Raji (cell line): ENCODE data around the gene GLB1L2.

Source experiments
- POLR2A ChIP-seq: IDR thresholded peaks from 2 replicates; pipeline ENCODE4 v1.6.1; 2011; ENCODE audit warnings: low read depth, low read length, control low read depth; ENCODE audit not compliant: insufficient read depth

The GLB1L2 gene

DNA sequence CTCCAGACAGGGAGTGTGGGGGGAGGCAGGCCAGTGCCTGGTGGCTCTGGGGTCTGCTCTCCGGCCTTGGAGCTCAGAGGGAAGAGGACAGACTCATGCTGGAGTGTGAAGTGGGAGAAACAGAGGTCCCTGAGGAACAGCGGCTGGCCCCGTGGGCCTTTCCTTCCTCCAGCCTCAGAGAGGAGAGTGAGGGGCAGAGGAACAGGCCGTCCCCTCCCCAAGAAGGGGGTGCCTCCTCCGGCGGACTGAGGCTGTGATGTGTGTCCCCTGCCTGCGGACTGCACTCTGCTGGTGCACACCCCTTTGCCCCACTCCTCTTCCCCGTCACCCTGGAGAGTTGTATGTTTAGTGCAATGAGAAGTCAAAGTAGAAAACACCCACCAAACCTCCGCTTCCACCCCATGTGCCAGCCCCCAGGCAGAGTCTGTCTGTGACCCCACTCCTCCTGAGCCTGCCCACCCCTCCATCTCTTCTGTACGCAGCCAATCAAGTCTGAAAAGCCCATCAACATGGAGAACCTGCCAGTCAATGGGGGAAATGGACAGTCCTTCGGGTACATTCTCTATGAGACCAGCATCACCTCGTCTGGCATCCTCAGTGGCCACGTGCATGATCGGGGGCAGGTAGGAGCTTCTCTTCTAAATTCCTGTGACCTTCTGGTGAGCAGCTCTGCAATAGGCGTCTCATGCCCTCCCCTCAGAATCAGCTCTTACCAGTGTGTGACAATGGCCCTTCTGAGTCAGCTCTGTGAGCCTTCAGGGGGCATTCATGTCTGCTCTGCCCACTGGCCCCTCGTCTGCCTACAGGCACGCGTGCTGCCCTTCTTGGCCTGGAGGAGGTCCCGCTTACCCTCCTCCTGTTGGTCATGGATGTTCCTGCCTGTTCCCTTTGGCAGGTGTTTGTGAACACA lies 39.0 kb downstream of the GLB1L2 start:
- no peak for TF ChIP-seq POLR2A

DNA sequence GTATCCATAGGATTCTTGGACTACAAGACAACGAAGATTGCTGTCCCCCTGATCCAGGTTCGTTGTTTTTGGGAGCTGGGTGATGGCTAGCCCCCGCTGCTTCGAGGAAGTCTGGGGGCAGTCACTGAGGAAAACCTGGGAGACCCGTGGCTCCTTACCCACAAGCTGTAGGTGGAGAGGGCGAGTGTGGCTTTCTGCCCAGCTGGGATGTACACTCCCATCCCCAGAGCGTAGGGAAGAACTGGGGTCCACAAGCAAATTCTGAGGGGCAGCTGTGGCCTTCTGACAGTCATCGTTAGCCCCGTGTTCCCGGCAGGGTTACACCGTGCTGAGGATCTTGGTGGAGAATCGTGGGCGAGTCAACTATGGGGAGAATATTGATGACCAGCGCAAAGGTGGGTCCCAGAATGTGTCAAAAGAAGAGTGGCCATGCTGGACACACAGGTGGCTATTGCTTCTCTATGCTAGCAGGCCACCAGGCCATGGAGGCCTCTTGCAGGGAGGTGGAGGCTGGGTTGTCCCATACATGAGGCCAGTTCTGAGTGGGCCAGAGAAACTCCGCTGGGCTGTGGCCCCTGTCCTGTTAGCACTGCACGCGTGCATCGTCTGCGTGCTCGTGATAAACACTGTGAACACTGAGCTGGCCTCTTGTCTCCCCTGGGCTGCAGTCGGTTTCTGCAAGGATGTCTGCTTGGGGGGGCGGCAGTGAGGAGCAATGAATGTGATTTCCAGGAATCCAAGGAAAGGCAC lies 39.8 kb downstream of the GLB1L2 start:
- no peak for TF ChIP-seq POLR2A

DNA sequence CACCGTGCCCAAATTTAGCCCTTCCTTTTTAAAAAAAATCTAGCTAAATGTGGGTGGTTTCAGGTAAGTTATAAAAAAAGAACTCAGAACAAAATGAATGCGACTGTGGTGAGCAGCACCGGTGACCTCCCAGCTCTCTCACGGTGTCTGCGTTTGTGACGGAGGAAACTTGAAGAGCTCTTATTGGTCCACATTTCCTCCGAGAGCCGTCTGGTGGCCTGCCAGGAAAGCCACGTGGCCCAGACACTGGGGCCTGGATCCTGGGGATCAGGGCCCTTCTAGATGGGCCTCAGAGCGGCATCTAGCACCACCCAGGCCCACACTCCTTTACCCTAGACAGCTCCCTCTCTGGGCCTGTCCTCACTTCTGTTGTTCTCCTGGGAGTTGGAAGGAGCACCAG lies 40.7 kb downstream of the GLB1L2 start:
- TF ChIP-seq POLR2A, result no peak

DNA sequence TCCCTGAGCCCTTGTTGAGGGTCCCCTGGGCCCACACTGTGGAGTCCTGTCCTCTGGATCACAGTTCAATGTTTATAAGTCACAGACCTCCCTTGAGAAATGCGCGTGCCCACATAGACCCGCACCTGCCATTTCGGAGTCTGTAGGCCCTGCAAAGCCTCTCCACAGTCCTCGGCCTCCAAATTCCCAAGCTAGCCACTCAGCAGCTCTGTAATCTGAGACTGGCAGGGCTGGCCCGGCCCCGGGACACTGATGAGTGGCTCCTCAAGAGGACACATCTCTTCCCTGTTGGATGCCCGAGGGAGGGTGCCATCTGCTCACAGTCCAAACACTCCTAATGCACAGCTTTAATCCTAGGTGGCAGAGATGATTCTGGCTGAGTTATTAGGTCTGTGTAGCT lies 41.2 kb downstream of the GLB1L2 start:
- TF ChIP-seq POLR2A, result no peak

DNA sequence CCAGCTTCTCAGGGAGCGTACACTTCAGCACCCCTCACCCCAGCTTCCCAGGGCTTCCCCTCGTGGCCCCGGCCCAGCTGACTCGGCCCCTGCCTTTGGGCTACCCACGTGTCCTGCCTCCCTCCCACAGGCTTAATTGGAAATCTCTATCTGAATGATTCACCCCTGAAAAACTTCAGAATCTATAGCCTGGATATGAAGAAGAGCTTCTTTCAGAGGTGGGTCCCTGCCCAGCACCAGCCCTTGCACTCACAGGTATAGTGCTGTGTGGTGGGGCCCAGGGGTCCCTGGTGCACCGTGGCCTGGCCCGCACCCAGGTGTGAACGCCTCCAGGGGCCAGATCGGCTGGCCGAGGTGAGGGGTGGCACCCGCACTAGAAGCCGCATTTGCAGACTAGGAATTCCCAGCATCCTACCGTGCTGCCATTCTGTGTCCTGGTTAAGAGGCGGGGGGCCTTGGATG lies 41.8 kb downstream of the GLB1L2 start:
- no peak for TF ChIP-seq POLR2A

DNA sequence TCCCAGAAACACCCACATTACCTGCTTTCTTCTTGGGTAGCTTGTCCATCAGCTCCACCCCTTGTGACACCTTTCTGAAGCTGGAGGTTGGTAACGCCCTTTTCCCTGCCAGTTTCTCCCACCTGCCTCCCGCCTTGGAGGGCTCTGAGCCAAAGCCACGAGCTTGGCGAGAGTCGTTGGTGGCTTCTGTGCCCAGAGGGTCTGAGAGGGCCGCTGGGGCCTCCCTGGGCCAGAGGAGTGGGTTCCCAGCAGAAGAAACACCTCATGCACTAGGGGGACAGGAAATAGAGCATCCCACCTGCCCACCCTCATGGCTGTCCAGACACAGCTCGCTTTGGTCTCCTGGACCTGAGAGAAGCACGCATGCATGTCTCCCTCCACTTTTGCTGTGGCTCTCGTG lies 42.4 kb downstream of the GLB1L2 start:
- TF ChIP-seq POLR2A, result no peak

DNA sequence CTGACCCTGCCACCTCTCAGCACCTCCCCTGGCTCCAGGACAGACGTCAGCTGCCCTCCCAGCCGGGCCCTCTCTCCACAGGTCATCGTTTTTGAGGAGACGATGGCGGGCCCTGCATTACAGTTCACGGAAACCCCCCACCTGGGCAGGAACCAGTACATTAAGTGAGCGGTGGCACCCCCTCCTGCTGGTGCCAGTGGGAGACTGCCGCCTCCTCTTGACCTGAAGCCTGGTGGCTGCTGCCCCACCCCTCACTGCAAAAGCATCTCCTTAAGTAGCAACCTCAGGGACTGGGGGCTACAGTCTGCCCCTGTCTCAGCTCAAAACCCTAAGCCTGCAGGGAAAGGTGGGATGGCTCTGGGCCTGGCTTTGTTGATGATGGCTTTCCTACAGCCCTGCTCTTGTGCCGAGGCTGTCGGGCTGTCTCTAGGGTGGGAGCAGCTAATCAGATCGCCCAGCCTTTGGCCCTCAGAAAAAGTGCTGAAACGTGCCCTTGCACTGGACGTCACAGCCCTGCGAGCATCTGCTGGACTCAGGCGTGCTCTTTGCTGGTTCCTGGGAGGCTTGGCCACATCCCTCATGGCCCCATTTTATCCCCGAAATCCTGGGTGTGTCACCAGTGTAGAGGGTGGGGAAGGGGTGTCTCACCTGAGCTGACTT lies 43.2 kb downstream of the GLB1L2 start:
- TF ChIP-seq POLR2A, result no peak

DNA sequence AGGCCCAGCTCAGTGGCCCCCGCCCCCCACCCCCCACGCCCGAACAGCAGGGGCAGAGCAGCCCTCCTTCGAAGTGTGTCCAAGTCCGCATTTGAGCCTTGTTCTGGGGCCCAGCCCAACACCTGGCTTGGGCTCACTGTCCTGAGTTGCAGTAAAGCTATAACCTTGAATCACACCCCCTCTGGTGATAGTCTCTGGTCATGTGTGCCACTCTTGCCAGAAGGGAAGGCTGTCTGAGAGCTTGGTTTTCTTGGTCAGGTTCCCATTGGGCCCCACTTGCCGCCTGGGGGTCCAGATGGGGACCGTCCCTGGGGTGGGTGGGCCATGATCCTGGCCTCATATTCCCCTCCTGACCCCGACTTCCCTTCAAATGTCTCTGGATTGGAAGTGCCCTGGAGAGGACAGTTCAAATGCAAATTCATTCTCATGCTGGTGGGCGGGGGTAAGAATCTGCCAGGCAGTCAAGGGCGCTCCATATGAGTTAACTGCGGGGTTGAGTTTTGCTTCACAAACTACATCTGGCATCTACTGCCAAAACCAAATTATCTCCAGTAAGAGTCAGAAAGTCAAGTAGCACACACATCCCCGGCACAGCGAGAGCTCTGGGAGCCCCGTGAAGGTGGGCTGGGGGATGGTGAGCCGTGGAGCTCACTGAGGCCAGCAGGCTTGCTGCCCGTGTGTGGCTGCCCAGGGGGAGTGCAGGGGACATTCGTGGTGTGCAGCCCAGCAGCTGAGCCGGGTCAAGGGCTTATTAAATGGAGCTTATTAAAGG lies 44.5 kb downstream of the GLB1L2 start:
- TF ChIP-seq POLR2A, result no peak

DNA sequence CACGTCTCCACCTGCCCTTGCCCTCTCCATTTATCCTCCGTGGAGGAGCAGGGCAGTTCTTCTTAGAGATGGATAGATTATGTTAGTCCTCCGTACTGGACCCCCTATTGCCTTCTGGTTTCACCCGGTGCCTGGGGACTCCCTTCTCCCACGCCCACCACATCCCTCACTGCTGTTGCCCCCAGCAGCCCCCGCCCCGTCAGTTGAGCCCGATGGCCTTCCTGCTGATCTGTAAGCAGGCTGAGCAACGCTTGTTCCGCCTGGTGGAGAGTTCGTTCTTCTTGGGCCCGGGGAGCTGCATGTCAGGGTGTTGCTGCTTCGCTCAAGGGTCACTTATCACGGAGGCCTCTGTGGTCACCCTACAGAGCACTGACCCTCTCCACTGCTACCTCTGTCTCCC lies 46.1 kb downstream of the GLB1L2 start:
- no peak for TF ChIP-seq POLR2A

DNA sequence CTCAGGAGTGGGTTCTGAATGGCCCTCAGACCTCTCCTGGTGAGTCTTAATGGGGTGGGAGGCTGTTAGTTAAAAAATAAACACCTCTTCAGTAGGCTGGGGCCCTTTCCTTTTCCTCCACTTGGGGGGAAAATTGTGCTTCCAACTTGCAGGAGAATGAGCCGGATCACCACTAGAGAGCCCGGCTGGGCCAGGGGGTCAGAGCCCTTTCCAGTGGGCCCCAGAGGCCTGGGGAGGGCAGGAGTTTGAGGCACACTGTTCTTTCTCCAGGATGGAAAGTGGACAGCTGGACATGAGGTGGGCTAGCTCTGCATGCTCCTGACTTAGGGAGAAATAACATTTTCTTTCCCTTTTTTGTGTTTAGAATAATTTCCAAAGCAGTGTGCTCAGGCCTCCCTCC lies 47.5 kb downstream of the GLB1L2 start:
- TF ChIP-seq POLR2A, result no peak

DNA sequence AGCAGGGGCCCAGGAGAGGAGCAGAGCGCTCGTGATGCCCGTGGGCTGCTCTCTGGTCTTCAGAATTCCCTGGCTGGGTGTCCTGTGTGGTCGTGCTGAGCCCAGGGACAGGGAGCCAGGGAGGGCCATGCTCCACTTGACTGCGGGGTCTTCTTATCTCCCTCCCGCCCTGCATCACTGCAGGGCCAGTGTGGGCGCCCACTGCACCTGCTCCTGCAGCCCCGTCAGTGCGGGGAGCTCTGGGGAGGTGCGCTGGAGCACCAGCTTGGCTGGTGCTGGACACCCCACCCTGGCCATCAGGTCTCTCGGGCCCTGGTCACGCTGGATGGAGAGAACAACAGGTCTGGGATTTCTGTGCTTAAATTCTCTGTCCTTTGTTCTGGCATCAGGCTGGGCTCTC lies 48.4 kb downstream of the GLB1L2 start:
- no peak for TF ChIP-seq POLR2A

DNA sequence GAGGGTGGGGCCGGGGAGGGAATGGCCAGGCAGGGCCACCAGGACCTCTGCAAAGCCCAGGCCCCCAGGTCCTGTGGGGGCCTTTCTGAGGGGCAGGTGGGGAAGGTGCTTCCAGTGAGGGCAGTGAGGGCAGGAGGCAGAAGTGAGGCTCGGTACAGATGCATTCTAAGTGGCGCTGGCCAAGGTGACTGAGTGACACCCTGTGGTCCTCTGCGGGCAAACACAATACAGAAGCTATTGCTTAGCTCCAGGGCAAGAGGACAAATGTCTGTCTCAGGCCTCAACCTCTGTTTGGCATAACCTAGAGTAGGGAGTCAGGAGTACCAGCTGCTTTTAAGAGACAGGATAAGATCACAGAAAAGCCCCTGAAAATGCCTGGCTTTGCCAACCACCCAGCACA lies 49.0 kb downstream of the GLB1L2 start:
- TF ChIP-seq POLR2A, result no peak

DNA sequence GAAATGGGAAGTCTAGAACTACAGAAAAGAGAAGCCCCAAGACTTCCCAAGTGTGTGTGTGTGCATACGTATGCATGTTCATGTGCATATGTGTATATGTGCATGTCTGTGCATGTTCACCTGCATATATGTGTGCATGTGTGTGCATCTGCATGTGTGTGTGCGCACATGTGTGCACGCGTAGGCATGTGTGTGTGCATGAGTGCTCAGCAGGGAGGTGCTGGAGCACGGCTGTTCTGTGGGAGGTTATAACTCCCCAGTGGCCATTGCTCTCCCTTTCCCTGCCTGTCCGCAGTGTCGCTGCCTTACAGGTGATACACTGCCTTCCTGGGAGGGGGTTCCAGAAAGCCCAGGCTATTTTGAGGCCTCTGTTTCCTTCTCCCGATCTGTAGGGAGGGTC lies 50.5 kb downstream of the GLB1L2 start:
- TF ChIP-seq POLR2A, result no peak

DNA sequence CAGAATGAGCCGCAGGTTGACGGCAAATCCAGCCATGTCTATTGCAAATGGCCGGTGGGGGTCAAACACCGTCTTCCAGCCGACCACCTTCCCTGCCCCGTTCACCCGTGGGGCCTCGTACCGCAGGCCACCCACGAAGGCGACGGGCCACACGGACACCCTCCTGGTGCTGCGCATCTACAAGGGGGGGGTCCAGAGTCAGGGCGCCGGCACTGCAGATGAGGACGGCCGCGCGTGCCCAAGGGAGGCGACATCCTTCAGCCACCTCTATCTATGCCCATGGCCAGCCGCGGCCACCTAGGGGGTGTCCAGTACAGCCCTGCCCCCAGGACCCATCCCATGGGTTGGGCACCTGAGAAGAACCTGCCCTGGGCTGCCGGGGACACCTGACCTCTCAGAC lies 51.0 kb downstream of the GLB1L2 start:
- no peak for TF ChIP-seq POLR2A

DNA sequence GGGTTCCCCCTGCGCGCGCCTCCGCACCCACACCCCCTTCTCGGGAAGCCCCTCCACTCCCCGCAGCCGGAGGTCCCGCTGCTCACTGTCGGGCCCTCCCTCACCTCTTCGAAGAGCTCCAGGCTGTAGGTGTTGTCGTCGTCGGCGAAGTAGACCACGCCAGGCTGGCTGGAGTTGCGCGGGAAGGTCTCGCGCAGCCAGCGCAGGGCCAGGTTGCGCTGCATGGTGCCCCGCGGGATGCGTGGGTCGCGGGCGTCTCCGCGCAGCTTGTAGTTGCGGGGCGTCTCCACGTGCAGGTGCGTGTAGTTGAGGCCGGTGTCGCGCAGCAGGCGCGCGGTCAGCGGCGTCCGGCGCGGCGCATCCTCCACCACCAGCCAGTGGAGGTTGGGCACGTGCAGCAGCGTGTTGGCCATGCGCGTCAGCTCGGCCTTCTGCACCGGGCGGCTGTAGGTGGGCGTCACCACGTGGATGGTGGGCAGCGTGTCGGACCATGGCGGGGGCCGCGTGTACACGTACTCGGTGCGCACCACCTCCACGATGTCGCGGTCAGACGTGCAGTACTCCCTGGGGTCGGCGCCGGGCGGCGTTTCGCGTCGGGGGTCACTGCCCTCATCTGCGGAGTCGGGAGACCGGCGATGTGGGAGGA lies 51.9 kb downstream of the GLB1L2 start:
- TF ChIP-seq POLR2A, result no peak

DNA sequence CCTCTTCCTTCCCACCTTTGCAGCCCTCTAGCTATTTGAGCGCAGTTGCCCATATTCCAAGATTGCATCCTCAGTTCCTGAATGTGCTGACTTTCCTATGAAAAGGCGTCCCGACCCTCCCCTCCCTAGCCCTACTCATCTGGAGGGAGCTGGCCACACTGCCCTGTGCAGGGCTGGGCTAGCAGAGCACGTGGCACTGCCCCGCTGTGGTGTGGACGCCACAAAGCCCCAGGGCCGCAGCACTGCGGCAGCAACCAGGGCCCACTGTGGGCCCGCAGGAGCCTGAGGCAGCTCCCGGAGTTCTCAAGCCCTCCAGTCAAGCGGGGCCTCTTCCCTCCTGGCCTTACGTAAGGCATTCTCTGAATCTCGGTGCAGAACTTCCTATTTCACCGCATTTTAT lies 52.6 kb downstream of the GLB1L2 start:
- no peak for TF ChIP-seq POLR2A
